Osteoblast (primary cell): ENCODE measurements around the gene MOBP. TPM values are rescaled to one million over a fixed set of nuclear protein-coding genes. Genes with fewer than 3 reads are reported as not detected.

Experiments
- DNase-seq: peaks from one replicate; pipeline ENCODE4 v3.0.0; 2011; ENCODE audit warnings: low spot score, mixed read lengths; ENCODE audit not compliant: insufficient read length; ENCODE audit errors: missing footprints
- H2AFZ ChIP-seq: 2 replicates; pipeline ENCODE4 v1.6.0; 2011; ENCODE audit warnings: mild to moderate bottlenecking, low read length
- H3K27ac ChIP-seq: 2 replicates; pipeline ENCODE4 v1.5.1; 2011; ENCODE audit warnings: mild to moderate bottlenecking, low read depth, low read length, moderate library complexity
- H3K27me3 ChIP-seq: 2 replicates; pipeline ENCODE4 v1.6.0; 2012; ENCODE audit warnings: mild to moderate bottlenecking, control low read depth, inconsistent platforms, low read length, moderate library complexity; ENCODE audit not compliant: insufficient read depth
- H3K36me3 ChIP-seq: 2 replicates; pipeline ENCODE4 v1.5.1; 2011; ENCODE audit warnings: mild to moderate bottlenecking, low read length, control low read depth, moderate library complexity; ENCODE audit not compliant: insufficient read depth
- H3K4me1 ChIP-seq: 2 replicates; pipeline ENCODE4 v1.5.1; 2011; ENCODE audit warnings: mild to moderate bottlenecking, low read length, control low read depth, moderate library complexity; ENCODE audit not compliant: insufficient read depth
- H3K4me2 ChIP-seq: 2 replicates; pipeline ENCODE4 v1.6.0; 2011; ENCODE audit warnings: mild to moderate bottlenecking, low read length; ENCODE audit not compliant: insufficient read depth
- H3K4me3 ChIP-seq: fragments of 200-600 bp; sonication (generic); 3 replicates; pipeline ENCODE4 v1.5.1; 2012; ENCODE audit warnings: mild to moderate bottlenecking, low read length, inconsistent platforms; ENCODE audit not compliant: insufficient read depth
- H3K79me2 ChIP-seq: 2 replicates; pipeline ENCODE4 v1.6.0; 2012; ENCODE audit warnings: mild to moderate bottlenecking, low read length, control low read depth, inconsistent platforms; ENCODE audit not compliant: insufficient read depth
- H3K9me3 ChIP-seq: 2 replicates; pipeline ENCODE4 v1.5.1; 2011; ENCODE audit warnings: low read depth, low read length, control low read depth
- H4K20me1 ChIP-seq: 2 replicates; pipeline ENCODE4 v1.6.0; 2012; ENCODE audit warnings: mild to moderate bottlenecking, low read length, control low read depth; ENCODE audit not compliant: insufficient read depth
- total RNA-seq: library from RNA; depleted of rRNA; stranded (reverse); fragments of >200 nt; gene quantifications from 2 replicates; pipeline ENCODE4 v1.2.3, GENCODE V29; 2012
- TF ChIP-seq, protein P1 (sequence below): IDR thresholded peaks from 2 replicates; pipeline ENCODE4 v1.5.1; 2011; ENCODE audit warnings: mild to moderate bottlenecking, low read depth, low read length, moderate library complexity; ENCODE audit errors: extremely low read depth

The MOBP gene
- total RNA-seq, 1 donor: not detected

- Histone ChIP-seq H3K4me3 (no peak overlapping the region), H3K9me3 (no peaks in the 10 kb centered on the region), H2AFZ (no peak overlapping the region), H3K4me1 (no peaks in the 10 kb centered on the region), H3K36me3 (no peaks in the 10 kb centered on the region), H3K79me2 (no peaks in the 10 kb centered on the region), H3K4me2 (no peak overlapping the region), H3K27ac (no peak overlapping the region), H3K27me3 (no peaks in the 10 kb centered on the region), H4K20me1 (no peaks in the 10 kb centered on the region)
- no peak for DNase-seq
- TF ChIP-seq, protein P1, sequence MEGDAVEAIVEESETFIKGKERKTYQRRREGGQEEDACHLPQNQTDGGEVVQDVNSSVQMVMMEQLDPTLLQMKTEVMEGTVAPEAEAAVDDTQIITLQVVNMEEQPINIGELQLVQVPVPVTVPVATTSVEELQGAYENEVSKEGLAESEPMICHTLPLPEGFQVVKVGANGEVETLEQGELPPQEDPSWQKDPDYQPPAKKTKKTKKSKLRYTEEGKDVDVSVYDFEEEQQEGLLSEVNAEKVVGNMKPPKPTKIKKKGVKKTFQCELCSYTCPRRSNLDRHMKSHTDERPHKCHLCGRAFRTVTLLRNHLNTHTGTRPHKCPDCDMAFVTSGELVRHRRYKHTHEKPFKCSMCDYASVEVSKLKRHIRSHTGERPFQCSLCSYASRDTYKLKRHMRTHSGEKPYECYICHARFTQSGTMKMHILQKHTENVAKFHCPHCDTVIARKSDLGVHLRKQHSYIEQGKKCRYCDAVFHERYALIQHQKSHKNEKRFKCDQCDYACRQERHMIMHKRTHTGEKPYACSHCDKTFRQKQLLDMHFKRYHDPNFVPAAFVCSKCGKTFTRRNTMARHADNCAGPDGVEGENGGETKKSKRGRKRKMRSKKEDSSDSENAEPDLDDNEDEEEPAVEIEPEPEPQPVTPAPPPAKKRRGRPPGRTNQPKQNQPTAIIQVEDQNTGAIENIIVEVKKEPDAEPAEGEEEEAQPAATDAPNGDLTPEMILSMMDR: no peak
These were observed 9.3 kb downstream of the MOBP start for GRCh38 chr3:39476783-39477182.

DNA sequence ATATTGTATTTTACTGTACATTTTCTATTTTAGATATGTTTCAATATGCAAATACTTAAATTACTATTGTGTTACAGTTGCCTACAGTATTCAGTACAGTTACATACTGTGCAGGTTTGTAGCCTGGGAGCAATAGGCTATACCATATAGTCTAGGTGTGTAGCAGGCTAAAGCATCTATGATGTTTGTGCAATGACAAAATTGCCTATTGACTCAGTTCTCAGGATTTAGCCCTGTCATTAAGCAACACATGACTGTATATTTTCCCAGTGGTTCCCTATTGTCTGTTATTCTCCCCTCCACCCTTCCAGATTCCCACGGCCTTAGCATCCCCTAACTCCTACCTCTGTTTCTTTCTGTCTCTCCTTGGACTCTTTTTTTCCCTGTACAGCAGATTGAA, 10.7 kb downstream of the MOBP start:
- H2AFZ ChIP-seq: no peak overlapping the region
- no peak overlapping the region for H3K4me3 ChIP-seq
- H3K79me2 ChIP-seq: no peaks in the 10 kb centered on the region
- H3K27ac ChIP-seq: no peak overlapping the region
- H3K36me3 ChIP-seq: no peaks in the 10 kb centered on the region
- TF ChIP-seq, protein P1: no peak
- no peaks in the 10 kb centered on the region for H3K4me1 ChIP-seq
- no peaks in the 10 kb centered on the region for H4K20me1 ChIP-seq
- no peak for DNase-seq
- no peak overlapping the region for H3K4me2 ChIP-seq
- H3K27me3 ChIP-seq: no peaks in the 10 kb centered on the region
- no peaks in the 10 kb centered on the region for H3K9me3 ChIP-seq

- no peak overlapping the region for H3K27ac ChIP-seq
- no peaks in the 10 kb centered on the region for H3K79me2 ChIP-seq
- DNase-seq: no peak
- no peaks in the 10 kb centered on the region for H3K9me3 ChIP-seq
- H3K4me1 ChIP-seq: no peaks in the 10 kb centered on the region
- TF ChIP-seq, protein P1: no peak
- H4K20me1 ChIP-seq: no peaks in the 10 kb centered on the region
- no peak overlapping the region for H3K4me2 ChIP-seq
- no peak overlapping the region for H3K4me3 ChIP-seq
- no peaks in the 10 kb centered on the region for H3K36me3 ChIP-seq
- no peaks in the 10 kb centered on the region for H3K27me3 ChIP-seq
- H2AFZ ChIP-seq: no peak overlapping the region
These were observed 12.4 kb downstream of the MOBP start for GRCh38 chr3:39479701-39480414.

DNA sequence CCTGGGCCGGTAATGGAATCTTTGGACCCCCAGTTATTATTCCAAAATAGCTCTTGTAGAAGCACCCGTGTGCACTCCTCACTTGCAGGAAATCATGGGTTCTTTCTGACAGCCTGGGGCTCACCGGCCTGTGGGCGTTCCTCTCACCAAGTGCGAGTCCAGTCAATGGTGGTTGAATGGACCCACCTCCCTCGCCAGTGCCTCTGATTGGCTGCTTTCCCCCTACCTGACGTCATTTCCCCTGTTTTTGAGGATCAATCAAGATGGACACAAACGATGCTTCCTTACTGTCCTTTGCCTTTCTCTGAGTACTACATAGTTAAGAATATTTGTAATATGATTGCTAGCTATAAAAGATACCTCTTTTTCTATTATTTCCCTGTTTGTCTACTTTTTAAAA, 18.1 kb downstream of the MOBP start:
- Histone ChIP-seq H3K27ac (no peak overlapping the region), H3K4me1 (no peaks in the 10 kb centered on the region), H3K9me3 (no peaks in the 10 kb centered on the region), H3K79me2 (no peaks in the 10 kb centered on the region), H2AFZ (no peak overlapping the region), H4K20me1 (no peaks in the 10 kb centered on the region), H3K4me2 (no peak overlapping the region), H3K36me3 (no peaks in the 10 kb centered on the region), H3K27me3 (no peaks in the 10 kb centered on the region), H3K4me3 (no peak overlapping the region)
- TF ChIP-seq, protein P1: no peak
- DNase-seq: no peak
